Parathyroid adenoma (tissue), 2 donors: ENCODE measurements around the gene CKS1B.

Experiments used
- H2AFZ ChIP-seq: fragments of 300-600 bp; sonication (generic); one replicate; pipeline ENCODE4 v1.7.0; 2017; ENCODE audit warnings: antibody characterized with exemption, mild to moderate bottlenecking
- H3K27ac ChIP-seq: fragments of 300-600 bp; sonication (generic); one replicate; pipeline ENCODE4 v1.7.0; 2017
- H3K27me3 ChIP-seq: fragments of 300-600 bp; sonication (generic); one replicate; pipeline ENCODE4 v1.7.0; 2017; ENCODE audit warnings: low read length; ENCODE audit not compliant: control insufficient read depth, insufficient read depth
- H3K36me3 ChIP-seq: fragments of 300-600 bp; sonication (generic); one replicate; pipeline ENCODE4 v1.7.0; 2017; ENCODE audit warnings: low read length; ENCODE audit not compliant: control insufficient read depth, insufficient read depth
- H3K4me1 ChIP-seq: fragments of 300-600 bp; sonication (generic); one replicate; pipeline ENCODE4 v1.7.0; 2017; ENCODE audit warnings: control low read depth
- H3K4me2 ChIP-seq: fragments of 300-600 bp; sonication (generic); one replicate; pipeline ENCODE4 v1.7.0; 2017; ENCODE audit warnings: low read length
- H3K4me3 ChIP-seq: fragments of 300-600 bp; sonication (generic); one replicate; pipeline ENCODE4 v1.7.0; 2017; ENCODE audit warnings: low read depth, low read length
- H3K79me2 ChIP-seq: fragments of 300-600 bp; sonication (generic); one replicate; pipeline ENCODE4 v1.7.0; 2017; ENCODE audit warnings: control low read depth
- H3K9ac ChIP-seq: fragments of 300-600 bp; sonication (generic); one replicate; pipeline ENCODE4 v1.7.0; 2017; ENCODE audit warnings: mild to moderate bottlenecking
- H3K9me3 ChIP-seq: fragments of 300-600 bp; sonication (generic); one replicate; pipeline ENCODE4 v1.7.0; 2017; ENCODE audit warnings: low read length; ENCODE audit not compliant: control insufficient read depth
- CTCF ChIP-seq: fragments of 300-600 bp; sonication (generic); IDR thresholded peaks from one replicate; pipeline ENCODE4 v1.7.0; 2017; ENCODE audit warnings: antibody characterized with exemption, mild to moderate bottlenecking
- donor health status: primary hyperparathyroidism.

CKS1B gene

GRCh38 chr1:154945962-154946850 lies 28.3 kb upstream of the CKS1B start:
- Histone ChIP-seq H3K36me3 (no peaks in the 10 kb centered on the region), H3K79me2 (no peaks in the 10 kb centered on the region), H3K9me3 (no peaks in the 10 kb centered on the region), H3K27me3 (no peaks in the 10 kb centered on the region), H2AFZ (no peak overlapping the region), H3K27ac (no peak overlapping the region), H3K4me3 (no peak overlapping the region), H3K4me2 (no peak overlapping the region), H3K4me1 (peaks cover 19% of the 10 kb centered on the region), H3K9ac (no peak overlapping the region)
- TF ChIP-seq CTCF = no peak

GRCh38 chr1:154948079-154948478 lies 26.4 kb upstream of the CKS1B start:
- peaks cover 8% of the 10 kb centered on the region for H3K4me1 ChIP-seq
- no peaks in the 10 kb centered on the region for H3K27me3 ChIP-seq
- H3K9ac ChIP-seq = no peak overlapping the region
- no peaks in the 10 kb centered on the region for H3K79me2 ChIP-seq
- no peaks in the 10 kb centered on the region for H3K36me3 ChIP-seq
- H3K4me3 ChIP-seq = no peak overlapping the region
- no peaks in the 10 kb centered on the region for H3K9me3 ChIP-seq
- no peak for TF ChIP-seq CTCF
- H3K27ac ChIP-seq = no peak overlapping the region
- H3K4me2 ChIP-seq = no peak overlapping the region
- H2AFZ ChIP-seq = no peak overlapping the region

- no peaks in the 10 kb centered on the region for H3K27me3 ChIP-seq
- no peak overlapping the region for H3K9ac ChIP-seq
- H3K4me1 ChIP-seq = peaks cover 5% of the 10 kb centered on the region
- no peaks in the 10 kb centered on the region for H3K79me2 ChIP-seq
- TF ChIP-seq CTCF = no peak
- H3K36me3 ChIP-seq = no peaks in the 10 kb centered on the region
- H2AFZ ChIP-seq = no peak overlapping the region
- H3K4me2 ChIP-seq = no peak overlapping the region
- H3K27ac ChIP-seq = no peak overlapping the region
- no peaks in the 10 kb centered on the region for H3K9me3 ChIP-seq
- no peak overlapping the region for H3K4me3 ChIP-seq
Observed at GRCh38 chr1:154951901-154952657, 22.4 kb upstream of the CKS1B start.

- H3K27ac ChIP-seq = no peak overlapping the region
- no peaks in the 10 kb centered on the region for H3K79me2 ChIP-seq
- H3K9me3 ChIP-seq = no peaks in the 10 kb centered on the region
- no peak overlapping the region for H2AFZ ChIP-seq
- H3K36me3 ChIP-seq = no peaks in the 10 kb centered on the region
- no peak overlapping the region for H3K4me2 ChIP-seq
- no peak for TF ChIP-seq CTCF
- H3K4me1 ChIP-seq = peaks cover 5% of the 10 kb centered on the region
- no peaks in the 10 kb centered on the region for H3K27me3 ChIP-seq
- H3K9ac ChIP-seq = no peak overlapping the region
- no peak overlapping the region for H3K4me3 ChIP-seq
Observed at GRCh38 chr1:154952664-154953063, 21.8 kb upstream of the CKS1B start.
